H9 (cell line): ENCODE measurements around the gene ST6GAL1. TPM values are rescaled to one million over a fixed set of nuclear protein-coding genes. Genes with fewer than 3 reads are reported as not detected.

Source experiments
- DNase-seq: peaks from one replicate; pipeline ENCODE4 v3.0.0-alpha.2; 2017
- H2AFZ ChIP-seq: one replicate; pipeline ENCODE4 v1.6.1; 2013; ENCODE audit warnings: mild to moderate bottlenecking, low read length, control low read depth, moderate library complexity
- H2AK5ac ChIP-seq: 2 replicates; pipeline ENCODE4 v1.6.1; 2013; ENCODE audit warnings: low read length, control low read depth, mixed read lengths; ENCODE audit not compliant: insufficient read length
- H2BK120ac ChIP-seq: one replicate; pipeline ENCODE4 v1.6.1; 2013; ENCODE audit warnings: low read depth, mild to moderate bottlenecking, low read length, control low read depth, inconsistent platforms; ENCODE audit not compliant: poor library complexity, severe bottlenecking
- H2BK12ac ChIP-seq: 2 replicates; pipeline ENCODE4 v1.6.1; 2013; ENCODE audit warnings: low read length, control low read depth, mixed read lengths, low read depth; ENCODE audit not compliant: insufficient read length
- H2BK15ac ChIP-seq: 2 replicates; pipeline ENCODE4 v1.6.1; 2013; ENCODE audit warnings: low read depth, low read length, control low read depth
- H2BK20ac ChIP-seq: one replicate; pipeline ENCODE4 v1.6.1; 2013; ENCODE audit warnings: low read depth, mild to moderate bottlenecking, low read length, control low read depth, inconsistent platforms; ENCODE audit not compliant: poor library complexity, severe bottlenecking
- H2BK5ac ChIP-seq: 2 replicates; pipeline ENCODE4 v1.6.1; 2013; ENCODE audit warnings: low read length, control low read depth, mixed read lengths; ENCODE audit not compliant: insufficient read length
- H3K14ac ChIP-seq: 2 replicates; pipeline ENCODE4 v1.6.1; 2013; ENCODE audit warnings: low read length, control low read depth; ENCODE audit not compliant: insufficient read depth
- H3K18ac ChIP-seq: 2 replicates; pipeline ENCODE4 v1.6.1; 2013; ENCODE audit warnings: low read depth, mild to moderate bottlenecking, mixed read lengths, low read length, control low read depth; ENCODE audit not compliant: insufficient read length
- H3K23ac ChIP-seq: 2 replicates; pipeline ENCODE4 v1.6.1; 2013; ENCODE audit warnings: low read length, control low read depth, mixed read lengths, low read depth; ENCODE audit not compliant: insufficient read length
- H3K23me2 ChIP-seq: 2 replicates; pipeline ENCODE4 v1.6.1; 2013; ENCODE audit warnings: low read depth, mild to moderate bottlenecking, mixed read lengths, low read length, control low read depth; ENCODE audit not compliant: insufficient read length, poor library complexity, severe bottlenecking
- H3K27ac ChIP-seq: 2 replicates; pipeline ENCODE4 v1.5.1; 2013; ENCODE audit warnings: low read length, control low read depth, mixed read lengths, low read depth; ENCODE audit not compliant: insufficient read length
- H3K27me3 ChIP-seq: 2 replicates; pipeline ENCODE4 v1.6.1; 2013; ENCODE audit warnings: low read length, control low read depth, inconsistent platforms; ENCODE audit not compliant: insufficient read depth
- H3K4ac ChIP-seq: 2 replicates; pipeline ENCODE4 v1.6.1; 2013; ENCODE audit warnings: low read depth, mild to moderate bottlenecking, control low read depth, inconsistent platforms, low read length, moderate library complexity
- H3K4me1 ChIP-seq: 2 replicates; pipeline ENCODE4 v1.6.1; 2013; ENCODE audit warnings: low read length, control low read depth, inconsistent platforms; ENCODE audit not compliant: insufficient read depth
- H3K4me2 ChIP-seq: 2 replicates; pipeline ENCODE4 v1.6.1; 2013; ENCODE audit warnings: low read length, control low read depth, mixed read lengths; ENCODE audit not compliant: insufficient read length, insufficient read depth
- H3K56ac ChIP-seq: 2 replicates; pipeline ENCODE4 v1.6.1; 2013; ENCODE audit warnings: low read depth, mild to moderate bottlenecking, mixed read lengths, low read length, control low read depth; ENCODE audit not compliant: insufficient read length
- H3K79me1 ChIP-seq: 2 replicates; pipeline ENCODE4 v1.6.1; 2013; ENCODE audit warnings: low read depth, mild to moderate bottlenecking, moderate library complexity, low read length, control low read depth, inconsistent platforms; ENCODE audit not compliant: insufficient read depth, poor library complexity, severe bottlenecking
- H3K79me2 ChIP-seq: 2 replicates; pipeline ENCODE4 v1.6.1; 2013; ENCODE audit warnings: low read length, control low read depth, inconsistent platforms; ENCODE audit not compliant: insufficient read depth
- H3K9ac ChIP-seq: 2 replicates; pipeline ENCODE4 v1.6.1; 2013; ENCODE audit warnings: low read length, control low read depth, mixed read lengths; ENCODE audit not compliant: insufficient read length; ENCODE audit errors: extremely low read depth
- H3K9me3 ChIP-seq: one replicate; pipeline ENCODE4 v1.6.1; 2013; ENCODE audit warnings: low read depth, low read length, inconsistent platforms; ENCODE audit not compliant: control insufficient read depth
- H3T11ph ChIP-seq: one replicate; pipeline ENCODE4 v1.6.1; 2013; ENCODE audit warnings: mild to moderate bottlenecking, low read length, control low read depth, inconsistent platforms
- H4K20me1 ChIP-seq: one replicate; pipeline ENCODE4 v1.6.1; 2013; ENCODE audit not compliant: control insufficient read depth, insufficient read length, insufficient read depth
- H4K5ac ChIP-seq: 2 replicates; pipeline ENCODE4 v1.6.1; 2013; ENCODE audit warnings: low read depth, mild to moderate bottlenecking, mixed read lengths, low read length, control low read depth; ENCODE audit not compliant: insufficient read length
- H4K8ac ChIP-seq: replicated peaks from 2 replicates; pipeline ENCODE4 v1.6.1; 2013; ENCODE audit warnings: low read length, control low read depth, mixed read lengths, low read depth; ENCODE audit not compliant: insufficient read length
- H4K91ac ChIP-seq: 2 replicates; pipeline ENCODE4 v1.6.1; 2013; ENCODE audit warnings: low read depth, mild to moderate bottlenecking, moderate library complexity, mixed read lengths, low read length, control low read depth; ENCODE audit not compliant: insufficient read length
- H3K27ac Mint-ChIP-seq, 3 experiments: 2 replicates in 2 of 3; 3 replicates in 1 of 3; pipeline ENCODE4 v1.8.0; 2020 to 2021; ENCODE audit warnings: mixed read lengths in 3 of 3, mild to moderate bottlenecking in 1 of 3, moderate library complexity in 1 of 3
- H3K27me3 Mint-ChIP-seq: 2 replicates; pipeline ENCODE4 v1.8.0; 2021; ENCODE audit warnings: low read depth, mild to moderate bottlenecking, moderate library complexity, mixed read lengths
- H3K36me3 Mint-ChIP-seq, 3 experiments: 2 replicates in 2 of 3; 3 replicates in 1 of 3; pipeline ENCODE4 v1.8.0; 2020 to 2021; ENCODE audit warnings: low read depth in 3 of 3, mixed read lengths in 3 of 3; ENCODE audit not compliant: insufficient read depth in 1 of 3
- H3K4me1 Mint-ChIP-seq, 2 experiments: 2 replicates each; pipeline ENCODE4 v1.8.0; 2020; ENCODE audit warnings: mixed read lengths in 2 of 2
- H3K4me3 Mint-ChIP-seq, 2 experiments: 2 replicates in 1 of 2; 3 replicates in 1 of 2; pipeline ENCODE4 v1.8.0; 2020 to 2021; ENCODE audit warnings: mild to moderate bottlenecking in 2 of 2, mixed read lengths in 2 of 2, moderate library complexity in 1 of 2
- H3K9me3 Mint-ChIP-seq, 2 experiments: 2 replicates in 1 of 2; 3 replicates in 1 of 2; pipeline ENCODE4 v1.8.0; 2020; ENCODE audit warnings: mild to moderate bottlenecking in 2 of 2, mixed read lengths in 2 of 2, moderate library complexity in 1 of 2
- WGBS: extraction: QIAGEN DNeasy Blood & Tissue Kit; methylation state at CpG from one replicate; pipeline ENCODE4 v1.1.7; 2013; ENCODE audit warnings: missing lambda C conversion rate, low lambda C conversion rate, mixed read lengths; ENCODE audit not compliant: insufficient read length; ENCODE audit errors: extremely low coverage; 5-methylcytosine and 5-hydroxymethylcytosine counted together
- total RNA-seq: library from RNA; stranded (reverse); gene quantifications from 2 replicates; pipeline ENCODE4 v1.2.1, GENCODE V29; 2021
- TF ChIP-seq, protein P1 (sequence below): fragments of 200-600 bp; sonication (generic); conservative IDR thresholded peaks from 3 replicates; pipeline ENCODE4 v1.8.0; 2021; ENCODE audit warnings: antibody characterized with exemption, mild to moderate bottlenecking

Gene ST6GAL1
- total RNA-seq, 1 experiment from 2014 or later: 139 TPM

DNA sequence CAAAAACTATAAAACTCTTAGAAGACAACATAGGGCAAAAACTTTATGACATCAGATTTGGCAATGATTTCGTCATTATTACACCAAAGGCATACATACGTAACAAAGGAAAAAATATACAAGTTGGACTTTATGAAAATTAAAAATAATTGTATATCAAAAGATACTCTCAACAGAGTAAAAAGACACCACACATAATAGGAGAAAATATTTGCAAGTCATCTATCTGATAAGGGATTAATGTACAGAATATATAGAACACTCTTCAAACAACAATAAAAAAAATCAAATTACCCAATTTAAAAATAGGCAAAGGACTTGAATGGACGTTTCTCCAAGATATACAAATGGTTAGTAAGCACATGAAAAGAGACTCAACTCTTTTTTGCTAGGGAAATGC lies 131.4 kb downstream of the ST6GAL1 start:
- no peaks in the 10 kb centered on the region for H3K79me1 ChIP-seq
- Mint-ChIP-seq H3K27ac (no peak overlapping the region), H3K4me3 (no peak overlapping the region), H3K9me3 (peaks cover 17 to 22% of the 10 kb centered on the region in 2 experiments), H3K36me3 (peaks cover 46 to 76% (median 59%) of the 10 kb centered on the region in 3 experiments), H3K4me1 (peaks cover 37 to 38% of the 10 kb centered on the region in 2 experiments), H3K27me3 (no peaks in the 10 kb centered on the region; the same call in 1 of the 2 replicates)
- no peak overlapping the region for H2BK120ac ChIP-seq
- H2BK12ac ChIP-seq: no peak overlapping the region
- H3K23ac ChIP-seq: no peak overlapping the region
- no peak overlapping the region for H3K27ac ChIP-seq
- no peak for DNase-seq
- peaks cover 14% of the 10 kb centered on the region; the same call in 1 of the 2 replicates for H3K4me1 ChIP-seq
- H2AFZ ChIP-seq: no peak overlapping the region
- H3K56ac ChIP-seq: no peak overlapping the region
- H3K27me3 ChIP-seq: no peaks in the 10 kb centered on the region
- TF ChIP-seq, protein P1, sequence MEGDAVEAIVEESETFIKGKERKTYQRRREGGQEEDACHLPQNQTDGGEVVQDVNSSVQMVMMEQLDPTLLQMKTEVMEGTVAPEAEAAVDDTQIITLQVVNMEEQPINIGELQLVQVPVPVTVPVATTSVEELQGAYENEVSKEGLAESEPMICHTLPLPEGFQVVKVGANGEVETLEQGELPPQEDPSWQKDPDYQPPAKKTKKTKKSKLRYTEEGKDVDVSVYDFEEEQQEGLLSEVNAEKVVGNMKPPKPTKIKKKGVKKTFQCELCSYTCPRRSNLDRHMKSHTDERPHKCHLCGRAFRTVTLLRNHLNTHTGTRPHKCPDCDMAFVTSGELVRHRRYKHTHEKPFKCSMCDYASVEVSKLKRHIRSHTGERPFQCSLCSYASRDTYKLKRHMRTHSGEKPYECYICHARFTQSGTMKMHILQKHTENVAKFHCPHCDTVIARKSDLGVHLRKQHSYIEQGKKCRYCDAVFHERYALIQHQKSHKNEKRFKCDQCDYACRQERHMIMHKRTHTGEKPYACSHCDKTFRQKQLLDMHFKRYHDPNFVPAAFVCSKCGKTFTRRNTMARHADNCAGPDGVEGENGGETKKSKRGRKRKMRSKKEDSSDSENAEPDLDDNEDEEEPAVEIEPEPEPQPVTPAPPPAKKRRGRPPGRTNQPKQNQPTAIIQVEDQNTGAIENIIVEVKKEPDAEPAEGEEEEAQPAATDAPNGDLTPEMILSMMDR: no peak
- H2BK15ac ChIP-seq: no peak overlapping the region
- H2BK5ac ChIP-seq: no peak overlapping the region
- H4K91ac ChIP-seq: no peak overlapping the region
- no peak overlapping the region for H3K4me2 ChIP-seq
- no peak overlapping the region for H3T11ph ChIP-seq
- peaks cover 11% of the 10 kb centered on the region for H3K9me3 ChIP-seq
- no peaks in the 10 kb centered on the region for H3K79me2 ChIP-seq
- no peaks in the 10 kb centered on the region for H4K20me1 ChIP-seq
- H2AK5ac ChIP-seq: no peak overlapping the region
- H3K9ac ChIP-seq: no peak overlapping the region
- WGBS: no CpG with 5 or more reads among the region's 3 CpGs
- no peaks in the 10 kb centered on the region for H3K23me2 ChIP-seq
- H2BK20ac ChIP-seq: no peak overlapping the region
- no peak overlapping the region for H3K4ac ChIP-seq
- H4K8ac ChIP-seq: no peak overlapping the region
- no peak overlapping the region for H3K14ac ChIP-seq
- H4K5ac ChIP-seq: no peak overlapping the region
- no peak overlapping the region for H3K18ac ChIP-seq
